Endothelial cell of umbilical vein (primary cell): ENCODE data around the gene IFI27L2. TPM values are rescaled to one million over a fixed set of nuclear protein-coding genes. Genes with fewer than 3 reads are reported as not detected.

Source experiments
- BruUV-seq: library from RNA; stranded (reverse); fragments of 400-500 nt; replicated peaks from 2 replicates; lab custom pipeline; 2021; lab: Mats Ljungman, UMichigan
- CTCF ChIA-PET: fragments of 300-600, 350-600 bp; sonication (Branson Sonifier 250); formaldehyde crosslinking; loops from one replicate; lab custom pipeline; 2021; ENCODE audit warnings: antibody characterized with exemption, inconsistent platforms; lab: Charles Lee
- POLR2A ChIA-PET: fragments of 300-600, 350-600 bp; sonication (Branson Sonifier 250); formaldehyde crosslinking; loops from one replicate; lab custom pipeline; 2021; ENCODE audit warnings: antibody characterized with exemption, inconsistent platforms; lab: Charles Lee
- DNase-seq: peaks from one replicate; pipeline ENCODE4 v3.0.0-alpha.2; 2011; ENCODE audit warnings: low read depth, low spot score
- FAIRE-seq: peaks from 2 replicates; lab custom pipeline; 2011; peaks lifted over from hg19 to GRCh38; lab: Jason Lieb, UNC
- H2AFZ ChIP-seq: 2 replicates; pipeline ENCODE4 v1.6.0; 2012; ENCODE audit warnings: low read depth, low read length, control low read depth, inconsistent platforms
- H3K27ac ChIP-seq: 2 replicates; pipeline ENCODE4 v1.5.1; 2011; ENCODE audit warnings: low read depth, mild to moderate bottlenecking, control low read depth, low read length, moderate library complexity; ENCODE audit not compliant: insufficient read depth
- H3K27me3 ChIP-seq, 2 experiments: 2 replicates each; pipeline versions ENCODE4 v1.6.0 to v1.6.1; 2011; ENCODE audit warnings: low read length in 2 of 2, mixed read lengths in 1 of 2; ENCODE audit not compliant: control insufficient read depth in 2 of 2, insufficient read depth in 2 of 2
- H3K36me3 ChIP-seq, 2 experiments: 2 replicates in 1 of 2; 3 replicates in 1 of 2; pipeline ENCODE4 v1.5.1; 2011; ENCODE audit warnings: low read length in 2 of 2, mild to moderate bottlenecking in 1 of 2, moderate library complexity in 1 of 2; ENCODE audit not compliant: control insufficient read depth in 2 of 2, insufficient read depth in 2 of 2; ENCODE audit errors: extremely low read depth in 1 of 2
- H3K4me1 ChIP-seq: 3 replicates; pipeline ENCODE4 v1.5.1; 2011; ENCODE audit warnings: mild to moderate bottlenecking, low read length; ENCODE audit not compliant: control insufficient read depth, insufficient read depth; ENCODE audit errors: extremely low read depth
- H3K4me2 ChIP-seq: 2 replicates; pipeline ENCODE4 v1.6.1; 2011; ENCODE audit warnings: low read length, control low read depth, mixed read lengths; ENCODE audit not compliant: insufficient read depth
- H3K4me3 ChIP-seq, 3 experiments: fragments of 200-600 bp in 1 of 3; sonication (generic), shearing (Covaris generic) in 1 of 3; replicated peaks in 1 of 3; 2 replicates each; pipeline ENCODE4 v1.5.1; 2011 to 2016; ENCODE audit warnings: control low read depth in 3 of 3, low read length in 3 of 3, mild to moderate bottlenecking in 2 of 3, inconsistent platforms in 1 of 3, low read depth in 1 of 3, moderate library complexity in 1 of 3; ENCODE audit not compliant: insufficient read depth in 1 of 3
- H3K79me2 ChIP-seq: 2 replicates; pipeline ENCODE4 v1.6.0; 2012; ENCODE audit warnings: low read length, inconsistent platforms; ENCODE audit not compliant: control insufficient read depth, insufficient read depth
- H3K9ac ChIP-seq: replicated peaks from 2 replicates; pipeline ENCODE3; 2011; ENCODE audit warnings: low read length, control low read depth; ENCODE audit not compliant: insufficient read depth; ENCODE audit errors: extremely low read depth
- H3K9me1 ChIP-seq: replicated peaks from 3 replicates; pipeline ENCODE4 v1.6.0; 2011; ENCODE audit warnings: mild to moderate bottlenecking, low read length; ENCODE audit not compliant: control insufficient read depth, insufficient read depth; ENCODE audit errors: extremely low read depth
- H3K9me3 ChIP-seq: replicated peaks from 2 replicates; pipeline ENCODE4 v1.5.1; 2012; ENCODE audit warnings: low read length, inconsistent platforms; ENCODE audit not compliant: control insufficient read depth, insufficient read depth
- H4K20me1 ChIP-seq: replicated peaks from 2 replicates; pipeline ENCODE3; 2011; ENCODE audit warnings: mild to moderate bottlenecking, low read length; ENCODE audit not compliant: control insufficient read depth, insufficient read depth; ENCODE audit errors: extremely low read depth
- CTCF ChIP-seq, 2 donors: IDR thresholded peaks; 1 replicate in 1 of 2; 2 replicates in 1 of 2; pipeline ENCODE4 v1.5.1; 2011; ENCODE audit warnings: low read length in 2 of 2, mild to moderate bottlenecking in 2 of 2, moderate library complexity in 2 of 2, control low read depth in 1 of 2, inconsistent platforms in 1 of 2, low read depth in 1 of 2; ENCODE audit not compliant: insufficient read depth in 1 of 2; ENCODE audit errors: extremely low read depth in 1 of 2
- EZH2 ChIP-seq: IDR thresholded peaks from 2 replicates; pipeline ENCODE4 v1.6.1; 2012; ENCODE audit warnings: borderline replicate concordance, low read depth, mild to moderate bottlenecking, moderate library complexity, low read length, inconsistent platforms; ENCODE audit not compliant: severe bottlenecking
- FOS ChIP-seq: IDR thresholded peaks from 2 replicates; pipeline ENCODE4 v1.6.1; 2011; ENCODE audit warnings: mild to moderate bottlenecking, low read length, moderate library complexity, borderline replicate concordance; ENCODE audit not compliant: insufficient read depth
- GATA2 ChIP-seq: IDR thresholded peaks from 2 replicates; pipeline ENCODE4 v1.7.0; 2011; ENCODE audit warnings: low read depth, mild to moderate bottlenecking, moderate library complexity, mixed read lengths, low read length; ENCODE audit not compliant: insufficient read length, insufficient read depth
- JUN ChIP-seq: IDR thresholded peaks from 2 replicates; pipeline ENCODE4 v1.6.1; 2011; ENCODE audit warnings: borderline replicate concordance, low read depth; ENCODE audit not compliant: insufficient read length, insufficient read depth
- MAX ChIP-seq: IDR thresholded peaks from 2 replicates; pipeline ENCODE4 v1.6.1; 2011; ENCODE audit not compliant: insufficient read depth, insufficient read length
- MYC ChIP-seq: IDR thresholded peaks from one replicate; pipeline ENCODE4 v1.6.1; 2011; ENCODE audit warnings: mild to moderate bottlenecking, low read depth, low read length
- POLR2A ChIP-seq: IDR thresholded peaks from 2 replicates; pipeline ENCODE4 v1.6.1; 2012; ENCODE audit warnings: low read depth, mild to moderate bottlenecking, control low read depth, low read length
- POLR2AphosphoS5 ChIP-seq: IDR thresholded peaks from 2 replicates; pipeline ENCODE4 v1.6.1; 2012; ENCODE audit warnings: low read depth, mild to moderate bottlenecking, control low read depth, low read length, moderate library complexity; ENCODE audit not compliant: insufficient read depth
- dilution Hi-C: fragments of 300-500 bp; cut with MboI; formaldehyde crosslinking; loops from one replicate; pipeline ENCODE4 v1.15.0; 2019; ENCODE audit warnings: low sequenced_read_pairs; ENCODE audit not compliant: extremely low pct_ligation_motif_present
- intact Hi-C: fragments of 100-400 bp; cut with micrococcal nuclease; formaldehyde crosslinking; loops from one replicate; pipeline ENCODE4 v1.10.0; 2022
- polyA plus RNA-seq, 4 experiments: library from polyadenylated mRNA; depleted of rRNA in 3 of 4; stranded (reverse) in 3 of 4; unstranded in 1 of 4; fragments of >200 nt; gene quantifications; 2 replicates each; pipeline versions ENCODE4 v1.2.1 to v1.2.3, GENCODE V29; 2011 to 2012; ENCODE audit warnings: missing spikeins in 1 of 4
- total RNA-seq: library from RNA; stranded (reverse); gene quantifications from 2 replicates; pipeline ENCODE4 v1.2.3, GENCODE V29; 2021

The IFI27L2 gene
- total and polyA plus RNA-seq, 2 donors (not counting 3 experiments of a cell fraction or from before 2014, with no cell fraction given): 28.7 to 82.9 TPM

GRCh38 chr14:94142836-94143235 is 13.4 kb upstream of the IFI27L2 start:
- no TSS peak for BruUV-seq
- H3K9ac ChIP-seq: no peak overlapping the region

More at GRCh38 chr14:94142836-94143235, 13.4 kb upstream of the IFI27L2 start:
- TF ChIP-seq MAX (no peak), EZH2 (no peak), FOS (no peak), GATA2 (no peak), POLR2AphosphoS5 (no peak), MYC (no peak), POLR2A (no peak), JUN (no peak), CTCF (IDR thresholded peaks at IDR 0.05; ENCODE audit: extremely low read depth in 1 of 2, insufficient read depth in 1 of 2, low read depth in 1 of 2, low read length in 2 of 2) (no peak)
- dilution Hi-C loops (no loop called here), intact Hi-C loops (no loop called here)
- Histone ChIP-seq H3K79me2 (no peaks in the 10 kb centered on the region), H3K36me3 (no peaks in the 10 kb centered on the region), H3K4me3 (no peak overlapping the region), H3K9me3 (no peaks in the 10 kb centered on the region), H3K27me3 (no peaks in the 10 kb centered on the region), H4K20me1 (no peaks in the 10 kb centered on the region), H2AFZ (no peak overlapping the region), H3K27ac (no peak overlapping the region), H3K9me1 (no peaks in the 10 kb centered on the region), H3K4me1 (no peaks in the 10 kb centered on the region), H3K4me2 (no peak overlapping the region)
- FAIRE-seq (no peak), DNase-seq (no peak)
- ChIA-PET POLR2A (no interaction called here), CTCF (interaction anchor here (0.7 to 3.8 kb wide), 8 partner anchors 11 to 207 kb away, joined by 3 to 46 read pairs (median 4); no protein-coding TSS in a partner anchor)
